Measurements from ENCODE around the gene INSM1. TPM values are rescaled to one million over a fixed set of nuclear protein-coding genes. Genes with fewer than 3 reads are reported as not detected.

The INSM1 gene
- total RNA-seq, 1 donor from 2014 or later: not detected

- no peak for TF ChIP-seq CTCF (IDR thresholded peaks at IDR 0.05)
- Histone ChIP-seq H3K9me3 (no peaks in the 10 kb centered on the region), H3K36me3 (no peaks in the 10 kb centered on the region), H3K4me3 (no peak overlapping the region), H3K27me3 (no peaks in the 10 kb centered on the region), H3K4me1 (no peaks in the 10 kb centered on the region), H3K27ac (no peak overlapping the region)
- DNase-seq (no peak), ATAC-seq (no peak)
- intact Hi-C loops (cut with DNase I): no loop called here
These were observed 50.2 kb downstream of the INSM1 start for GRCh38 chr20:20417876-20418676.
